ENCODE results near the gene SPG7. TPM values are rescaled to one million over a fixed set of nuclear protein-coding genes. Genes with fewer than 3 reads are reported as not detected.

The SPG7 gene
- total RNA-seq, 4 donors from 2014 or later, result 79.0 to 156 (median 92.3) TPM

- DNase-seq (ENCODE audit: low spot score in 2 of 2), result no peak
- H3K4me3 ChIP-seq (ENCODE audit: low read depth, poor library complexity, severe bottlenecking), result no peak overlapping the region
- TF ChIP-seq POLR2A (IDR thresholded peaks at IDR 0.05), result no peak
- no peak for TF ChIP-seq CTCF (IDR thresholded peaks at IDR 0.05)
- 69 to 87% methylated on average over 14 to 18 of the region's 18 CpGs for WGBS, 2 donors
- intact Hi-C loops (cut with DNase I; ENCODE audit: low total_unique reads), result no loop called here
Measured at GRCh38 chr16:89571636-89572035, 63.4 kb downstream of the SPG7 start.

DNA sequence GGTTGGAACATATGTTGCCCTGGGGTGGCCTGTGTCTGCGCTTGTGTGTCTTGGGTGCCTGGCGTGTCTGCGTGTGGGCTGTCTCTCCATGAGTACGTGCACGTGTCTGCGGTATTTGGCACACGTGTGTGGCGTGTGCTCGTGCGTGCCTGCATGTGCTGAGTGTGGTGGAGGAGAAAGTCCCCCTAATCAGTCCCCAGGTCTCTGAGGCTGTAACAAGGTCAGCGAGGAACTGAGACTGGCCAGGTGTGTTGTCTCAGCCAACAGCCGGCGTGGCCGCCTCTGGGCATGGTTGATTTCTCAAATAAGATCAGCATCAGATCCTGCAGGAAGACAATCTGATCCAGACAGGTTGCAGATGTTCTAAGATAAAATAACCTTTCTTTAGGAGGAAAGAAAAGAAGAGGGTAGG, 63.9 kb downstream of the SPG7 start:
- no peak for DNase-seq (ENCODE audit: low spot score in 2 of 2)
- H3K4me3 ChIP-seq (ENCODE audit: low read depth, poor library complexity, severe bottlenecking), result no peak overlapping the region
- intact Hi-C loops (cut with DNase I; ENCODE audit: low total_unique reads), result no loop called here
- 29 to 47% methylated on average over 14 of the region's 14 CpGs for WGBS, 2 donors
- TF ChIP-seq POLR2A (IDR thresholded peaks at IDR 0.05) (no peak), CTCF (IDR thresholded peaks at IDR 0.05) (no peak)

- no peak for TF ChIP-seq POLR2A (IDR thresholded peaks at IDR 0.05)
- no peak for TF ChIP-seq CTCF (IDR thresholded peaks at IDR 0.05)
- 70 to 76% methylated on average over 13 to 19 of the region's 19 CpGs for WGBS, 2 donors
Measured at GRCh38 chr16:89572485-89573205, 64.4 kb downstream of the SPG7 start.

DNA sequence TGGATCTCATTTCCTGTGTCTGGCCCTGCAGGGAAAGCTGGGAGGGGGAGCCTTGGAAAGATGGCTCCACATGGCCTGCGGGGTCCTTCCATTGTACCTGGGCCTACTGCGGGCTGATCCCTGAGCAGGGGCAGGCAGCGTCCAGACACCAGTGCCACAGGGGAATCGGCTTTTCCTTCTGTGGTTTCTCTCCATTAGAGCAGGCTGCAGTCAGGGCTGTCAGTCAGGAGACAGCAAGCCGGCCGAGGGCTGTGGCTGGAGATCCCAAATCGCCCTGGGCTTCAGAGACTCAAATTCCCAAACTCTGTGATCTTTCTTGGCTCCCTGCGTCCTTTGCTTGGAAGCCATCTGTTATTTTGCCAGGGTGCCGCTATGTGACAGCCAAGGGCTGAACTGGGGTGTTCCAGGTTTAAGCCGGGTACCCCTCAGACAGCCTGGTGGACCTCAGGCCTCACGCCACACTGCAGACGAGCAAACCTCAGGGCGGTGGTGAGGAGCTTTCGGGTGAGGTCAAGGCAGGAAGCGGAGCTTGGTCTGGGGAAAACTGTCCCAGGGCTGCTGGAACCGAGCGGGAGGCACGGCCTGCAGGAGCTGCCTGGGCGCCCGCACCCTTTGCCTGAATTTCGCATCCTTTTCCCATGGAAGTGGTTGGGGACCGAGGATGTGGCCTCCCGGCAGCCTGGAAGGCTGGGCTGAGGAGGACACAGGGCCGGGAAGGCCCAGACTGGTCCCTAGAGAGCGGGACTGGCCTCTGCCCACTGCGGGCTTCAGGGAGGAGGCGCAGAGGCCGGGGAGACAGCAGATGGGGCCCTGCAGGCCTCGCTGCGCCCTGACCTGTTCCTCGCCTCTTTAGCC, 65.8 kb downstream of the SPG7 start:
- WGBS, 2 donors, result 76 to 84% methylated on average over 23 to 26 of the region's 31 CpGs
- DNase-seq (ENCODE audit: low spot score in 2 of 2), result no peak
- intact Hi-C loops (cut with DNase I; ENCODE audit: low total_unique reads), result no loop called here
- H3K4me3 ChIP-seq (ENCODE audit: low read depth, poor library complexity, severe bottlenecking), result no peak overlapping the region
- TF ChIP-seq POLR2A (IDR thresholded peaks at IDR 0.05) (no peak), CTCF (IDR thresholded peaks at IDR 0.05) (no peak)

More at GRCh38 chr16:89572485-89573205, 64.4 kb downstream of the SPG7 start:
- no peak for DNase-seq (ENCODE audit: low spot score in 2 of 2)
- no peak overlapping the region for H3K4me3 ChIP-seq (ENCODE audit: low read depth, poor library complexity, severe bottlenecking)
- intact Hi-C loops (cut with DNase I; ENCODE audit: low total_unique reads), result no loop called here

DNA sequence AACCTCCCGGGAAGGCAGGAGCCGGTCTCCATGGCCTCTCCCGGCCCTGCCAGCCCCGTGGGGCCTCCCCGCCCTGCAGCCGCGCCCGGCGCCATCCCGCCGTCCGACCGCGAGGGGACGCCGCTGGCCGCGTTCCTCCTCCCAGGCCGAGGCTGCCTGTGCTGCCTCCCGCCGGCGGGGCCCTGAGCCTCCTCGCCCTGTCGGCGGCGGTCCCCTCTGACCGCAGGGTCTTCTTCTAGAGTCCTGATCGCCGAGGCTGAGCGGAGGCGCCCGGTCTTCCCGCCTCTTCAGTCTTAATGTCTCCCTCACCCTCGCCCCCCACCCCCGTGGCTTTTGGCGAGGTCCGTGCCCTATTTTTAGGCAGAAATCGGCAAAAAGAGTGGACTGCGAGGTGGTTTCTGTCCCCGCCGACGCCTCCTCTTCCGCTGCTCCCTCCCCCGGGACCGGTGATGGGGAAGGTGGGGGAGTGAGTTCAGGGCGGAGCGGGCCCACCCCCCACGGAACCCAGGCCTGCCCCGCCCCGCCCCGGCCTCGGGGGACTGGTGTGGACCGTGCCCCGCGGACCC, 66.6 kb downstream of the SPG7 start:
- 1 to 2% methylated on average over 27 to 39 of the region's 55 CpGs for WGBS, 2 donors
- no peak for TF ChIP-seq POLR2A (IDR thresholded peaks at IDR 0.05)
- no peak for TF ChIP-seq CTCF (IDR thresholded peaks at IDR 0.05)
- DNase-seq (ENCODE audit: low spot score in 2 of 2), result no peak
- H3K4me3 ChIP-seq (ENCODE audit: low read depth, poor library complexity, severe bottlenecking), result no peak overlapping the region
- intact Hi-C loops (cut with DNase I; ENCODE audit: low total_unique reads), result no loop called here
